ENCODE results near the gene CHIT1.
"Not testable (repeated sequence)": the region's sequence is repeated elsewhere in the genome, so short reads cannot be mapped to it uniquely, and the experiment has no call there.

The CHIT1 gene

GRCh38 chr1:203265541-203265940 lies 36.1 kb upstream of the CHIT1 start:
- DNase-seq (ENCODE audit: low read depth) = no peak

DNA sequence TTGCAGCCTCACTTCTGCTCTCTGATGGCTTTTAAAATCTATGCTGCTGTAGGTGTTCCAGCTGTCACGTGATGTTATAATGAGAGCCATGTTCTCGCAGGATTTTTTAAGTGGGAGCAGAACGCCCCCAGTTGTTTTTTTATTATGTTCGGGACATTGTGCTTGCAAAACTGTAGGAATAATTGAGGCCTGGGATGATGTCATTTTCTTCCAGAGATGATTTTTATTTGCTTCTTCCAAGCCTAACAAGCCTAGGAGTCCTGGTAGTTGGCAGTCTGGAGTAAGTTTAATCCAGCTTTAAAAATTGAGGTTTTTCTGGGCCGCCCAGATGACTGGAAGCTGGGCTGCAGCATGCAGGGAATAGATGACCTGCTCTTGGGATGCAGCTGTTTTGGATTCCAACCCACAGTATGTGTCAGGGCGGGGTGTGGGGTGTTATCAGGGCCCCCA lies 34.6 kb upstream of the CHIT1 start:
- no peak for DNase-seq (ENCODE audit: low read depth)

- no peak for DNase-seq (ENCODE audit: low read depth)
Measured at GRCh38 chr1:203263496-203263895, 34.0 kb upstream of the CHIT1 start.

DNA sequence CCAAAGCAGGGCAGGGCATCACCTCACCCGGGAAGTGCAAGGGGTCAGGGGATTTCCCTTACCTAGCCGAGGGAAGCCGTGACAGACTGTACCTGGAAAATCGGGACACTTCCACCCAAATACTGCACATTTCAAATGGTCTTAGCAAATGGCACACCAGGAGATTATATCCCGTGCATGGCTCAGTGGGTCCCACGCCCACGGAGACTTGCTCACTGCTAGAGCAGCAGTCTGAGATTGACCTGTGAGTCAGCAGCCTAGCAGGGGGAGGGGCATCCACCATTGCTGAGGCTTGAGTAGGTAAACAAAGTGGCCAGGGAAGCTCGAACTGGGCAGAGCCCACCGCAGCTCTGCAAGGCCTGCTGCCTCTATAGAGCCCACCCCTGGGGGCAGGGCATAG lies 27.2 kb upstream of the CHIT1 start:
- DNase-seq (ENCODE audit: low read depth) = not testable (repeated sequence)

- DNase-seq (ENCODE audit: low read depth) = not testable (repeated sequence)
Measured at GRCh38 chr1:203254782-203255181, 25.3 kb upstream of the CHIT1 start.

- no peak for DNase-seq (ENCODE audit: low read depth)
Measured at GRCh38 chr1:203252678-203253077, 23.2 kb upstream of the CHIT1 start.

DNA sequence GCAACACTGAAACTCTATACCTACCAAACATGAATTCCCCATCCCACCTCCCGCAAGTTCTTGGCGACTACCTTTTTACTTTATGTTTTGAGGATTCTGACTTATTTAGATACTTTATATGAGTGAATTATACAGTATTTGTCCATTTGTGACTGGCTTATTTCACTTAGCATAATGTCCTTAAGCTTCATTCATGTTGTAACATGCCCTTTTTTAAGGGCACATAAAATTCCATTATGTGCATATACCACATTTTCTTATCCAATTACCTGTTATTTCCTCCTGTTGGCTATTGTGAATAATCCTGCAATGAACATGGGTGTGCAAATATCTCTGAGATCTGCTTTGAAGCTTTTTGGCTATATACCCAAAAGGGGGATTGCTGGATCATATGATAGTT lies 22.0 kb upstream of the CHIT1 start:
- no peak for DNase-seq (ENCODE audit: low read depth)

DNA sequence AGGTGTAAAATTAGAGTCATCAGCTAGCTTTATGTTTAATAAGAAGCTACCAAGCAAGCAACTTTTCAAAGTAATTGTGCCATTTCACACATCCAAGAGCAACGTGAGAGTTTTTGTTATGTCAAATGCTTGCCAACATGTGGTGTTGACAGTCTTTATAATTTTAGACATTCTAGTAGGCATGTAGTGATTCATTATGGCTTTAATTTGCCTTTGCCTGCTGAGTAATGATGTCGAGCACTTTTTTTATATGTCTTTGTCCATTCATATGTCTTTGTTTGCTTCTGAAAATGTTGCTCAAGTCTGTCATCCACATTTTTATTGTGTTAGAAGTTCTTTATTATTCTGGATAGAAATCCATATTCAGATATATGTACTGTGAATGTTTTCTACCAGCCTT lies 21.4 kb upstream of the CHIT1 start:
- no peak for DNase-seq (ENCODE audit: low read depth)

GRCh38 chr1:203244776-203245175 lies 15.3 kb upstream of the CHIT1 start:
- DNase-seq (ENCODE audit: low read depth) = no peak

DNA sequence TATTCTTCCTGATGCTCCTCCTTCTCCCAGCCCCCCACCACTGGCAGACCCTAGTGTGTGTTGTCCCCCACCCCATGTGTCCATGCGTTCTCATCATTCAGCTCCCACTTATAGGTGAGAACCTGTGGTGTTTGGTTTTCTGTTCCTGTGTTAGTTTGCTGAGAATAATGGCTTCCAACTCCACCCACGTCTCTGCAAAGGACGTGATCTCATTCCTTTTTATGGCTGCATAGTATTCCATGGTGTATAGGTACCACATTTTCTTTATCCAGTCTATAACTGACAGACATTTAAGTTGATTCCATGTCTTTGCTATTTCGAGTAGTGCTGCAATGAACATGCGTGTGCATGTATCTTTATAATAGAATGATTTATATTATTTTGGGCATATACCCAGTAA lies 12.2 kb upstream of the CHIT1 start:
- DNase-seq (ENCODE audit: low read depth) = not testable (repeated sequence)

DNA sequence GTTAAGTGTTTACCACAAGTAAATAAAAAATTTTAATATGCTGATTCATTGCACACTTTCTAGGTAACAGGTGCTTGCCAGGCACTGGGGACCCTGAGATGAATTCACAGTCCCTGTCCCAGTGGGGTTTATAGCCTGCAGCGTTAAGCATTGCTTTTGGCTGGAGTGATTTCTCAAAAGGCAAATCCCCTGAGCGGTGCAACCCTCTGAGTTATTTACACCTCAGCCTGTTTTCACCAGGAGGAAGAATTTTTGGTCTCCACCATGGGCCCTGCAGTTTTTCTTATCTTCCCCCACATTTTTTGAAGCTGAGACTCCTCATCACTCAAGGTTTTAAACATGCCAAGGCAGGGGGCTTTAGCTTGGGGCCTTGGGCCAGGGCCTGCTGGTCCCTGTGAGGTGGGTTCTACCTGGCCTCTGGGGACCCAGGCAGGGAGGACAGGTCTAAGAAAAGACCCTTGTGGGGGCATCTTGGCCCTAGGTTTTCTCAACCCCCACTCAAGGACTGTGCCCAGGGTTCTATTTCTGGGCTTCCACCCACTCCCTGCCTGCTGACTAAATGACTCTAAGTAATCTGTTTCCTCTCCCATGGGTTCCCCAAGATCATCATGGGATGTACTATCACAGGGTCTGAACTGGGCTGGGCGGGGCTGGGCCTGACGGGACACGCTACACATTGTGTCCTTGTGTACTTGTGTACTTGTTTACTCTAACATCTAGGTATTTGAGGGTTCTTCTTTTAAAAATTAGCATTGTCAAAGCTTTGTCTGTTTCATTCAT lies 10.2 kb upstream of the CHIT1 start:
- DNase-seq (ENCODE audit: low read depth) = no peak

DNA sequence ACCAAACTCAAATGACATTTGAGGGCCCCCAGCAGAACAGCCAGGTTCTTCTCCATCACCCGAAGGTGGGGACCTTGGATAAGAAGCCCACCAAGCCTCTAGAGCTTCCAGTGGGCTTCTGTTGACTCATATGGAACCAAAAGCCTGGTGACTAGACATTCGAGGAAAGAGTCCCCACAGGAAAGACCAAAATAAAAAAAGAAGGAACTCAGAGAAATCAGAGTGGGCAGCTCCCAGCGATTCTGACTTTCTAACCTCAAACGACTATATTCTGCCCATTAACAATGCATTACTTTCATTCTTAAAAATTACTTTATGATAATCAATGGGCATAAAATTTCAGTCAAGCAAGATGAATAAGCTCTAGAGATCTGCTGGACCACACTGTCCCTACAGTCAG lies 9.6 kb upstream of the CHIT1 start:
- no peak for DNase-seq (ENCODE audit: low read depth)

DNA sequence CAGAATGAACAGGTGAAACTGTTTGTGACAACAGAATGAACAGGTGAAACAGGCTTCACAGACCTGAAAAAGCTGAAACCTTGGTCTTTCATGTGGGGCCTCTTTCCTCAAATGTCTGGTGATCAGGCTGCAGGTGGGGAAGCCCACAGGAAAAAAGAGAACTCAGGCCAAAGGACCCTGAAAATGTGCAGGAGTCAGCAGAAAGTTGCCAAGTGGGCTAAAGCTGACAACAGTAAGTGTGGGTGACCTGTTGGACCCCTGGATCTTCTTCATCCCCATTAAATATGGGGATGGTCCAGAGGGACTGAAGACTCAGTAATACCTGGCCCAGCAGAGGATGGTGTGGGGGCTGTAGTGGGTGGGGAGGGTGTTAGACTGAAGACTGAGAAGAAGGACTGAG lies 9.1 kb upstream of the CHIT1 start:
- DNase-seq (ENCODE audit: low read depth) = no peak

DNA sequence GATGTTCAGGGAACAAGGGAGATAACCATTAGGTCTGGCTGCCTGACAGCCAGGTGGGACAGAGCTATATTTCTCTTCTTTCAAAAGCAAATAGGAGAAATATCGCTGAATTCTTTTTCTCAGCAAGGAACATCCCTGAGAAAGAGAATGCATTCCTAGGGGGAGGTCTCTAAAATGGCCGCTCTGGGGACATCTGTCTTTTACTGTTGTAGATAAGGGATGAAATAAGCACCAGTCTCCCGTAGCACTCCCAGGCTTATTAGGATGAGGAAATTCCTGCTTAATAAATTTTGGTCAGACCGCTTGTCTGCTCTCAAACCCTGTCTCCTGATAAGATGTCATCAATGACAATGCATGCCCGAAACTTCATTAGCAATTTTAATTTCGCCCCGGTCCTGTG lies 5.4 kb upstream of the CHIT1 start:
- DNase-seq (ENCODE audit: low read depth) = not testable (repeated sequence)

GRCh38 chr1:203228670-203229069 lies 803 bp downstream of the CHIT1 start:
- no peak for DNase-seq (ENCODE audit: low read depth)

GRCh38 chr1:203227371-203228083 lies 1.9 kb downstream of the CHIT1 start:
- no peak for DNase-seq (ENCODE audit: low read depth)

GRCh38 chr1:203225071-203225470 lies 4.4 kb downstream of the CHIT1 start:
- DNase-seq (ENCODE audit: low read depth) = no peak

DNA sequence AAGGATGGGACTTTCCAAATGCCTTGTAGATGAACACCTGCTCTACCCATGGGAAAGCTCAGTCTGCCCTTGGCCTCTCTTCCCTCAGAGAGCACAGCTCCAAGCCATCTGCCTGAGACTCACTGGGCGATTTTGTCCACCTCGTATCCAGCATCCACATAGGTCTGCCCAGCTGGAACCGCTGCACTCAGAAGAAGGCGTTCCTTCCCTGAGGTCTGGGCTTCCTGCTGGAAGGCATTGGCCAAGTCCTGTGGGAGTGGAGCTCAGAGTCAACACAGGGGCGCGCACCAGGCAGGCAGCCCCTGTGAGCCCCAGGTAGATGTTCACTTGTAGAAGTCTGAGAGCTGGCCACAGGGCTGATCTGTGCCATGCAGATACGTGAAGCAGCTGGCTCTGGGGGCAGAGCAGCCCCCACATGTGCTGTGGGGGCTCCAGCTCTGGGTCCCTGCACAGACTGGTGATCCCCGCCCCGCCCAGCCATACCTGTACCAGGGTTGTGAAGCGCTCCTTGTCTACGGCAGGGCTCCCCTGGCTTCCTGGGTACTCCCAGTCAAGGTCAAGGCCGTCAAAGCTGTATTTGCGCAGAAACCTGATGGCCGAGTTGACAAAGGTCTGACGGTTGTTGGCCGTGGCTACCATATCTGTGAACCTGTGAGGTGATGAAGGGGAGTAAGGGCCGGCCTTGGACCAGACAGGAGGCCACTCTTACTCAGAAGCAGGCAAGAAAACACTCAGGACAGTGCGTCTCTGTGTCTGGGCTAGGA lies 6.3 kb downstream of the CHIT1 start:
- no peak for DNase-seq (ENCODE audit: low read depth)

DNA sequence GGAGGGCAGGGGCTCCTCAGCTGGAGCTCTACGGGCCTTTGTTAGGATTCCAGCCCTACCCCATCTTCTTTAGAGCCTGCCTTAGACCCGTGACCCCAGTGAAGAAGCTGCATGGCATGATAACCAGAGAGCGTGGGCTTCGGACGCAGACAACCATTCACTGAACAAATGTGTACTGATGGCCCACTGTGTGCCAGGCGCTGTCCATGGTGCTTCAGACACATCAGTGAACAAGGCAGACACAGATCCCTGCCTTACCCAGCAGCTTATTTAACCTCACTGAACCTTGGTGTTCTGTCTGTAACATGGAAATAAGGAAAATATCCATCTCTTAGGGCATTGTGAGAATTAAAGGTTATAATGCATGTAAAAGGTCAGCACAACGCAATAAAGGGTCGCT lies 9.5 kb downstream of the CHIT1 start:
- no peak for DNase-seq (ENCODE audit: low read depth)

- DNase-seq (ENCODE audit: low read depth) = no peak
Measured at GRCh38 chr1:203219171-203219570, 10.3 kb downstream of the CHIT1 start.

GRCh38 chr1:203217668-203218067 lies 11.8 kb downstream of the CHIT1 start:
- no peak for DNase-seq (ENCODE audit: low read depth)

- no peak for DNase-seq (ENCODE audit: low read depth)
Measured at GRCh38 chr1:203217139-203217655, 12.3 kb downstream of the CHIT1 start.

All from CMK (cell line).